Measurements from ENCODE around the gene FRMD1.

DNA sequence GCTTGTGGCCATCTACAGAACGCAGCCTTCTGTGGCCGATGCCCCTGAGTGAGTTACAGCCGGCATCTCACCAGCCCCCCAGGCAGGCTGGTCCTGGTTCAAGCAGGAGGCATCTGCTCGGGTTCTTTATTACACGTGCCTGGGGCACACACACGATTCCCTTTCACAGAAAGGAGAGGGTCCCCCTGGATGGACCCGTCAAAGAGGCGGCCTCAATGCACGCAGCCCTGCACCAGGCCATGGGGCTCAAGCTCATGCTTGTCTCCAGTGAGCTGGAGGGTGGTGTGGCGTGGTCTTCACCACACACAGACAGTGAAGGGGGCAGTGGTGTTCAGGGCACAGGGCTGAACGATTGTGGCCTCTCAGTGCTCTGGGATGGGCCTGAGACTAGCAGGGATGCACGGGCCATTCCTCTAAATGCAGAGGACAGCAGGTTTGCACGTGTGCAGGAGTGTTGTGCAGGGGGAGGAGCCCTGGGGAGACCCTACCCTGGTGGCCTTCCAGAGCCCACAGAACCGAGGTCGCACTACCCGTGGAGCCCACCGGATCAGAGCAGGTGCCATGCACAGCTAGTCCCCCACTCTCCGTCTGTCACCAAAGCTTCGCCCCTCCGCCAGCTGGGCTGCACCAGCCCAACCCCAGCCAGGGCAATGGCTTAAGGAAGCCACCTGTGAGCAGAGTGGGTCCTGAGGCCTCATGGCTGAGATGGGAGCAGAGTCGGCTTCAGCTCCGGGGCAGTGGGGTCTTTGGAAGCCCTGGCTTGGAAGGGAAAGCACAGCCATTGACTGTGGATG is 23.1 kb downstream of the FRMD1 start:
- TF ChIP-seq, protein P1, sequence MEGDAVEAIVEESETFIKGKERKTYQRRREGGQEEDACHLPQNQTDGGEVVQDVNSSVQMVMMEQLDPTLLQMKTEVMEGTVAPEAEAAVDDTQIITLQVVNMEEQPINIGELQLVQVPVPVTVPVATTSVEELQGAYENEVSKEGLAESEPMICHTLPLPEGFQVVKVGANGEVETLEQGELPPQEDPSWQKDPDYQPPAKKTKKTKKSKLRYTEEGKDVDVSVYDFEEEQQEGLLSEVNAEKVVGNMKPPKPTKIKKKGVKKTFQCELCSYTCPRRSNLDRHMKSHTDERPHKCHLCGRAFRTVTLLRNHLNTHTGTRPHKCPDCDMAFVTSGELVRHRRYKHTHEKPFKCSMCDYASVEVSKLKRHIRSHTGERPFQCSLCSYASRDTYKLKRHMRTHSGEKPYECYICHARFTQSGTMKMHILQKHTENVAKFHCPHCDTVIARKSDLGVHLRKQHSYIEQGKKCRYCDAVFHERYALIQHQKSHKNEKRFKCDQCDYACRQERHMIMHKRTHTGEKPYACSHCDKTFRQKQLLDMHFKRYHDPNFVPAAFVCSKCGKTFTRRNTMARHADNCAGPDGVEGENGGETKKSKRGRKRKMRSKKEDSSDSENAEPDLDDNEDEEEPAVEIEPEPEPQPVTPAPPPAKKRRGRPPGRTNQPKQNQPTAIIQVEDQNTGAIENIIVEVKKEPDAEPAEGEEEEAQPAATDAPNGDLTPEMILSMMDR (IDR thresholded peaks at IDR 0.05), result no peak
- TF ChIP-seq POLR2A (IDR thresholded peaks at IDR 0.05), result no peak
- TF ChIP-seq EP300 (IDR thresholded peaks at IDR 0.05), result no peak
